ENCODE results near the gene TINCR.

TINCR gene

GRCh38 chr19:5557691-5558090 is 10.1 kb downstream of the TINCR start:
- TF ChIP-seq ZC3H10 (CRISPR knock-in tag; IDR thresholded peaks at IDR 0.05) (no peak), ESRRG (CRISPR knock-in tag; IDR thresholded peaks at IDR 0.05) (no peak), TSHZ2 (CRISPR knock-in tag; IDR thresholded peaks at IDR 0.05) (no peak), OSR1 (CRISPR knock-in tag; IDR thresholded peaks at IDR 0.05) (no peak)

GRCh38 chr19:5554828-5555227 is 12.9 kb downstream of the TINCR start:
- TF ChIP-seq GLIS3 (CRISPR knock-in tag; IDR thresholded peaks at IDR 0.05), result no peak
- TF ChIP-seq ZFP30 (CRISPR knock-in tag; IDR thresholded peaks at IDR 0.05), result no peak
- TF ChIP-seq BACH2 (CRISPR knock-in tag; IDR thresholded peaks at IDR 0.05; ENCODE audit: borderline replicate concordance), result no peak
- TF ChIP-seq TSHZ2 (CRISPR knock-in tag; IDR thresholded peaks at IDR 0.05), result no peak
- no peak for TF ChIP-seq OSR1 (CRISPR knock-in tag; IDR thresholded peaks at IDR 0.05)
- TF ChIP-seq ISL1 (CRISPR knock-in tag; IDR thresholded peaks at IDR 0.05), result no peak
- no peak for TF ChIP-seq ARNTL (CRISPR knock-in tag; IDR thresholded peaks at IDR 0.05; ENCODE audit: borderline replicate concordance, low read depth)
- ATAC-seq, result no peak

More at GRCh38 chr19:5557691-5558090, 10.1 kb downstream of the TINCR start:
- no peak for ATAC-seq

- TF ChIP-seq RARB (CRISPR knock-in tag; IDR thresholded peaks at IDR 0.05), result no peak
- peak; percentile 39; the same call in 1 of the 2 replicates for TF ChIP-seq TSHZ2 (CRISPR knock-in tag; IDR thresholded peaks at IDR 0.05)
- peak; percentile 41 for TF ChIP-seq TCF4 (CRISPR knock-in tag; IDR thresholded peaks at IDR 0.05; ENCODE audit: borderline replicate concordance)
- ATAC-seq, result peak; percentile 65
These were observed 13.9 kb downstream of the TINCR start for GRCh38 chr19:5553892-5554291.

- ATAC-seq, result peak; percentile 65
- TF ChIP-seq ZC3H10 (CRISPR knock-in tag; IDR thresholded peaks at IDR 0.05), result no peak
- TF ChIP-seq TCF4 (CRISPR knock-in tag; IDR thresholded peaks at IDR 0.05; ENCODE audit: borderline replicate concordance), result no peak
- TF ChIP-seq ZNF8 (CRISPR knock-in tag; IDR thresholded peaks at IDR 0.05), result no peak
- TF ChIP-seq OSR1 (CRISPR knock-in tag; IDR thresholded peaks at IDR 0.05), result no peak
- no peak for TF ChIP-seq ESRRG (CRISPR knock-in tag; IDR thresholded peaks at IDR 0.05)
- no peak for TF ChIP-seq TSHZ2 (CRISPR knock-in tag; IDR thresholded peaks at IDR 0.05)
- TF ChIP-seq ZNF565 (CRISPR knock-in tag; conservative IDR thresholded peaks at IDR 0.05; ENCODE audit: low read depth), result no peak
- TF ChIP-seq ZFP30 (CRISPR knock-in tag; IDR thresholded peaks at IDR 0.05), result no peak
These were observed 19.9 kb downstream of the TINCR start for GRCh38 chr19:5547881-5548280.

GRCh38 chr19:5545984-5546383 is 21.8 kb downstream of the TINCR start:
- no peak for ATAC-seq
- TF ChIP-seq BACH2 (CRISPR knock-in tag; IDR thresholded peaks at IDR 0.05; ENCODE audit: borderline replicate concordance) (no peak), ZFP3 (CRISPR knock-in tag; IDR thresholded peaks at IDR 0.05) (peak; percentile 97)
